Peyer's patch (tissue), 4 donors: ENCODE data around the gene ARFIP1. TPM values are rescaled to one million over a fixed set of nuclear protein-coding genes. Genes with fewer than 3 reads are reported as not detected.

Experiments used
- DNase-seq, 3 donors: peaks; one replicate each; pipeline ENCODE4 v3.0.0-alpha.2; 2017 to 2019
- H3K27ac ChIP-seq, 4 donors: fragments of 200-600 bp; sonication (generic); one replicate each; pipeline ENCODE4 v1.5.1; 2016 to 2019
- H3K27me3 ChIP-seq, 2 donors: fragments of 200-600 bp; sonication (generic); one replicate each; pipeline ENCODE4 v1.5.1; 2019
- H3K36me3 ChIP-seq, 3 donors: fragments of 200-600 bp; sonication (generic); one replicate each; pipeline ENCODE4 v1.5.1; 2016 to 2019
- H3K4me1 ChIP-seq, 4 donors: fragments of 200-600 bp; sonication (generic); one replicate each; pipeline ENCODE4 v1.5.1; 2016 to 2019
- H3K4me3 ChIP-seq, 4 donors: fragments of 200-600 bp; sonication (generic); 1 replicate in 3 of 4; 2 replicates in 1 of 4; pipeline ENCODE4 v1.5.1; 2016 to 2019; ENCODE audit warnings: mild to moderate bottlenecking in 1 of 4
- H3K9me3 ChIP-seq, 4 donors: fragments of 200-600 bp; sonication (generic); one replicate each; pipeline ENCODE4 v1.5.1; 2016 to 2019; ENCODE audit warnings: mild to moderate bottlenecking in 1 of 4
- POLR2A ChIP-seq, 2 donors: fragments of 450-650 bp; IDR thresholded peaks; one replicate each; pipeline ENCODE4 v1.5.1; 2017; ENCODE audit warnings: antibody characterized with exemption in 2 of 2, mild to moderate bottlenecking in 2 of 2, moderate library complexity in 2 of 2
- total RNA-seq, 4 donors: library from RNA; depleted of rRNA; stranded (reverse); fragments of >200 nt; gene quantifications; one replicate each; pipeline ENCODE4 v1.1.0, GENCODE V29; 2016
- TF ChIP-seq, protein P1 (sequence below), 6 experiments: fragments of 450-650 bp in 4 of 6; fragments of 200-600 bp in 2 of 6; sonication (generic) in 1 of 6; IDR thresholded peaks; one replicate each; pipeline ENCODE4 v1.5.1; 2017 to 2019; ENCODE audit warnings: antibody characterized with exemption in 6 of 6, mild to moderate bottlenecking in 3 of 6, moderate library complexity in 1 of 6

Gene ARFIP1
- total RNA-seq, 4 donors from 2014 or later: 24.5 to 44.6 (median 36.3) TPM

DNA sequence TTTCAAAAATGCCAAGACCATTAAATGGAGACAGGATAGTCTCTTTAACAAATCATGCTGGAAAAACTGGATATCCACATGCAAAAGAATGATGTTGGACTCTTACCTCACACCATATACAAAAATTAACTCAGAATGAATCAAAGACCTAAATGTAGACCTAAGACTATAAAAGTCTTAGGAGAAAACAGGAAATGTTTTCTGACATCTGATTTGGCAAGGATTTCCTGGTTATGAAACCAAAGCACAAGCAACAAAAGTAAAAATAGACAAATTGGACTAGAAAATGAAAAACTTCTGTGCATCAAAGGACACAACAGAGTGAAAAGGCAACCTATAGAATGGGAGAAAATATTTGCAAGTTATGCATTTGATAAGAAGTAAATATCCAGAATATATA is 37.6 kb downstream of the ARFIP1 start:
- Histone ChIP-seq H3K4me3 (no peak overlapping the region), H3K27me3 (no peaks in the 10 kb centered on the region), H3K9me3 (peaks cover 0 to 4% (median 2%) of the 10 kb centered on the region in 4 donors), H3K36me3 (no peaks in the 10 kb centered on the region), H3K27ac (no peak overlapping the region), H3K4me1 (no peaks in the 10 kb centered on the region)
- TF ChIP-seq, protein P1, sequence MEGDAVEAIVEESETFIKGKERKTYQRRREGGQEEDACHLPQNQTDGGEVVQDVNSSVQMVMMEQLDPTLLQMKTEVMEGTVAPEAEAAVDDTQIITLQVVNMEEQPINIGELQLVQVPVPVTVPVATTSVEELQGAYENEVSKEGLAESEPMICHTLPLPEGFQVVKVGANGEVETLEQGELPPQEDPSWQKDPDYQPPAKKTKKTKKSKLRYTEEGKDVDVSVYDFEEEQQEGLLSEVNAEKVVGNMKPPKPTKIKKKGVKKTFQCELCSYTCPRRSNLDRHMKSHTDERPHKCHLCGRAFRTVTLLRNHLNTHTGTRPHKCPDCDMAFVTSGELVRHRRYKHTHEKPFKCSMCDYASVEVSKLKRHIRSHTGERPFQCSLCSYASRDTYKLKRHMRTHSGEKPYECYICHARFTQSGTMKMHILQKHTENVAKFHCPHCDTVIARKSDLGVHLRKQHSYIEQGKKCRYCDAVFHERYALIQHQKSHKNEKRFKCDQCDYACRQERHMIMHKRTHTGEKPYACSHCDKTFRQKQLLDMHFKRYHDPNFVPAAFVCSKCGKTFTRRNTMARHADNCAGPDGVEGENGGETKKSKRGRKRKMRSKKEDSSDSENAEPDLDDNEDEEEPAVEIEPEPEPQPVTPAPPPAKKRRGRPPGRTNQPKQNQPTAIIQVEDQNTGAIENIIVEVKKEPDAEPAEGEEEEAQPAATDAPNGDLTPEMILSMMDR (IDR thresholded peaks at IDR 0.05): no peak
- TF ChIP-seq POLR2A (IDR thresholded peaks at IDR 0.05): no peak
- DNase-seq: no peak

DNA sequence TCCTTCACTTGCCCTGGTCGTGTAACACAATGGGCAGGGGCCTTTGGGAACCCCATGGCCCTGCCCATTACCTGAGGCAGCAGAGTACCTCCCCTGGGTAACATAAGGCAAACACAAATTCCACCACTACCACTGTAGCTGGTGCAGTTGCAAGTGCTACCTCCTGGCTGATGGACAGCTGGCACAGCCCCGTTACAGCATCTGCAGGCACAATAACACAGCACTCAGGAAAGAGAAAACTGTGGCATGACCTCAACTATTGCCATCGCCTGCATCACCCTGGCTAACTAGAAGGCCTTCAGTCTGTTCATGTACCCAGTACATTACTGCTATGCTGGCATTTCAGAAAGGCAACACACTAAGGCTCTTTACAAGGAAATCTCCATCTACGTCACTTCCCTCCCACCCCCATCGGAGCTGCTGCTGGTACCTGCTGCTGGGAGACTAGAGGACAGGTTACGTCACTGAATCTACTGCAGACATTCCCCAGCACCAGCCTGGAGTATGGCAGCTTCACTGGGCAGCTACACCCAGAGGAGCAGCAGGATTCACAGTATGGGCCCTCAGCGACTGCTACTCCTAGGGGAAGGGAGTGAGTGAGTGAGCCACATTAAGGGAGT is 39.4 kb downstream of the ARFIP1 start:
- Histone ChIP-seq H3K4me3 (no peak overlapping the region), H3K4me1 (no peaks in the 10 kb centered on the region), H3K27me3 (no peaks in the 10 kb centered on the region), H3K36me3 (no peaks in the 10 kb centered on the region), H3K27ac (no peak overlapping the region), H3K9me3 (peaks cover 0 to 1% (median under 1%) of the 10 kb centered on the region in 4 donors)
- DNase-seq: no peak
- TF ChIP-seq POLR2A (IDR thresholded peaks at IDR 0.05): no peak
- TF ChIP-seq, protein P1 (IDR thresholded peaks at IDR 0.05): no peak

DNA sequence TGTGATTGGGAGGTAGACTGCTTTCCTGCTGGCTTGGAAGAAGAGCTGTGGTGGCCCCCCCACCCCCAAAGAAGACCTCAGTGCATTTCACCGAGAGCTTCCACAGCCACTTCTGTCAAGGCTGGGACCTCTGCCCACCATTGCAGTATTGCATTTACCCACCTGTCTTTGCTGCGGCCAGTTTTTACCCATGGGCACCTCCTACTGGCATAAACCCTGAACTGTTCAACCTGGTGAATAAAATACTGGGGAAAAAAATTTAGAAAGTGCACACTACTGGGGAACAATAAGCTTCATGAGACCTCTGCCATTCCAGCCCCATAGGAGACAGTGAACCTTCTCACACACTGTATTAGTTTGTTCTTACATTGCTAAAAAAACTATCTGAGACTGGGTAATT is 40.3 kb downstream of the ARFIP1 start:
- DNase-seq: no peak
- TF ChIP-seq POLR2A (IDR thresholded peaks at IDR 0.05): no peak
- TF ChIP-seq, protein P1 (IDR thresholded peaks at IDR 0.05): no peak
- H3K4me1 ChIP-seq: no peaks in the 10 kb centered on the region
- H3K4me3 ChIP-seq: no peak overlapping the region
- no peaks in the 10 kb centered on the region for H3K27me3 ChIP-seq
- no peaks in the 10 kb centered on the region for H3K36me3 ChIP-seq
- no peak overlapping the region for H3K27ac ChIP-seq
- H3K9me3 ChIP-seq: no peaks in the 10 kb centered on the region

DNA sequence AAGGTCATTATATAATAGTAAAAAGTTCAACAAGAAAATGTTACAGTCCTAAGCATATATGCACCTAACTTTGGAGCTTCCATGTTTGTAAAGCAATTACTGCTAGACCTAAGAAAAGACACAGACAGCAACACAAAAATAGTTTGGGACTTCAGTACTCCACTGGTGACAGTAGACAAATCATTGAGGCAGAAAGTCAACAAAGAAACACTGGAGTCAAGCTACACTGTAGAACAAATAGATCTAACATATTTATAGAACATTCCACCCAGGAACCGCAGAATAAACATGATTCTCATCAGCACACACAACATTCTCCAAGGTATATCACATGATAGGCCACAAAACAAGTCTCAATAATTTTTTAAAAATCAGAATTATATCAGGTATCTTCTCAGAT is 42.6 kb downstream of the ARFIP1 start:
- Histone ChIP-seq H3K36me3 (no peaks in the 10 kb centered on the region), H3K9me3 (no peaks in the 10 kb centered on the region), H3K4me3 (no peak overlapping the region), H3K27me3 (no peaks in the 10 kb centered on the region), H3K27ac (no peak overlapping the region), H3K4me1 (no peaks in the 10 kb centered on the region)
- no peak for TF ChIP-seq POLR2A (IDR thresholded peaks at IDR 0.05)
- TF ChIP-seq, protein P1 (IDR thresholded peaks at IDR 0.05): no peak
- no peak for DNase-seq

DNA sequence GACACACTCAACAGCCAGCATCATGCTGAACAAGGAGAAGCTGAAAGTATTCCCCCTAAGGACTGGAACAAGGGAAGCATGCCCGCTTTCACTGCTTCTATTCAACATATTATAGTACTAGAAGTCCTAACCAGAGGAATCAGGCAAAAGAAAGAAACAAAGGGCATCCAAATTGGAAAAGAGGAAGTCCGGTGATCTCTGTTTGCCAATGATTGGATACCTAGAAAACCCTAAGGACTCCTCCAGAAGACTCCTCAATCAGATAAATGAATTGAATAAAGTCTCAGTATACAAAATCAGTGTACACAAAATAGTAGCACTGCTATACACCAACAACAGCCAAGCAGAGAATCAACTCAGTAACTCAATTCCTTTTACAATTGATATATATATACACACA is 44.8 kb downstream of the ARFIP1 start:
- no peaks in the 10 kb centered on the region for H3K36me3 ChIP-seq

More for the DNA sequence above, 44.8 kb downstream of the ARFIP1 start:
- Histone ChIP-seq H3K9me3 (no peaks in the 10 kb centered on the region), H3K27ac (no peak overlapping the region), H3K4me3 (no peak overlapping the region), H3K27me3 (no peaks in the 10 kb centered on the region), H3K4me1 (no peaks in the 10 kb centered on the region)
- DNase-seq: no peak
- no peak for TF ChIP-seq POLR2A (IDR thresholded peaks at IDR 0.05)
- TF ChIP-seq, protein P1 (IDR thresholded peaks at IDR 0.05): no peak
